CD14-positive monocyte (primary cell): ENCODE measurements around the gene SSH3. TPM values are rescaled to one million over a fixed set of nuclear protein-coding genes. Genes with fewer than 3 reads are reported as not detected.

Experiments used
- DNase-seq, 3 donors: peaks; one replicate each; pipeline ENCODE4 v3.0.0-alpha.2; 2011 to 2022
- H2AFZ ChIP-seq: 2 replicates; pipeline ENCODE4 v1.6.0; 2012; ENCODE audit warnings: mild to moderate bottlenecking, low read depth, low read length, inconsistent platforms; ENCODE audit not compliant: insufficient read depth, poor library complexity, severe bottlenecking
- H3K27ac ChIP-seq, 2 donors: 1 replicate in 1 of 2; 2 replicates in 1 of 2; pipeline ENCODE4 v1.5.1; 2012 to 2013; ENCODE audit warnings: low read length in 2 of 2, control low read depth in 1 of 2, inconsistent platforms in 1 of 2, low read depth in 1 of 2, mild to moderate bottlenecking in 1 of 2
- H3K27me3 ChIP-seq, 2 donors: one replicate each; pipeline versions ENCODE4 v1.6.0 to v1.6.1; 2011 to 2013; ENCODE audit warnings: low read length in 2 of 2; ENCODE audit not compliant: control insufficient read depth in 2 of 2, insufficient read depth in 2 of 2
- H3K36me3 ChIP-seq, 2 donors: replicated peaks in 1 of 2; 1 replicate in 1 of 2; 2 replicates in 1 of 2; pipeline versions ENCODE4 v1.5.1 to v1.6.1; 2012 to 2013; ENCODE audit warnings: low read length in 2 of 2, control low read depth in 1 of 2, inconsistent platforms in 1 of 2, mild to moderate bottlenecking in 1 of 2; ENCODE audit not compliant: insufficient read depth in 2 of 2, control insufficient read depth in 1 of 2
- H3K4me1 ChIP-seq, 2 donors: 1 replicate in 1 of 2; 2 replicates in 1 of 2; pipeline versions ENCODE4 v1.5.1 to v1.6.1; 2012 to 2013; ENCODE audit warnings: low read length in 2 of 2, control low read depth in 1 of 2, inconsistent platforms in 1 of 2, mild to moderate bottlenecking in 1 of 2, moderate library complexity in 1 of 2; ENCODE audit not compliant: insufficient read depth in 2 of 2, control insufficient read depth in 1 of 2
- H3K4me2 ChIP-seq: replicated peaks from 2 replicates; pipeline ENCODE3; 2012; ENCODE audit warnings: low read length, moderate library complexity, mild to moderate bottlenecking; ENCODE audit not compliant: poor library complexity, severe bottlenecking; ENCODE audit errors: extremely low read depth
- H3K4me3 ChIP-seq, 3 experiments: fragments of 200-600 bp in 1 of 3; sonication (generic) in 1 of 3; replicated peaks in 1 of 3; 1 replicate in 2 of 3; 2 replicates in 1 of 3; pipeline ENCODE4 v1.5.1; 2011 to 2013; ENCODE audit warnings: low read length in 3 of 3, mild to moderate bottlenecking in 3 of 3, control low read depth in 2 of 3, low read depth in 2 of 3, inconsistent platforms in 1 of 3, moderate library complexity in 1 of 3
- H3K79me2 ChIP-seq: 2 replicates; pipeline ENCODE4 v1.6.0; 2012; ENCODE audit warnings: mild to moderate bottlenecking, control low read depth, inconsistent platforms, low read length, moderate library complexity; ENCODE audit not compliant: insufficient read depth
- H3K9ac ChIP-seq: 2 replicates; pipeline ENCODE4 v1.6.0; 2017; ENCODE audit warnings: low read length, mild to moderate bottlenecking; ENCODE audit not compliant: insufficient read depth, poor library complexity, severe bottlenecking
- H3K9me3 ChIP-seq, 2 donors: replicated peaks in 1 of 2; 1 replicate in 1 of 2; 2 replicates in 1 of 2; pipeline versions ENCODE4 v1.5.1 to v1.6.1; 2012 to 2013; ENCODE audit warnings: low read length in 2 of 2, control low read depth in 1 of 2; ENCODE audit not compliant: control insufficient read depth in 1 of 2, insufficient read depth in 1 of 2
- H4K20me1 ChIP-seq: 2 replicates; pipeline ENCODE4 v1.6.0; 2012; ENCODE audit warnings: mild to moderate bottlenecking, low read length, control low read depth, moderate library complexity; ENCODE audit not compliant: insufficient read depth
- H3K27ac Mint-ChIP-seq, 7 donors: one replicate each; pipeline ENCODE4 v1.8.0; 2020; ENCODE audit warnings: mild to moderate bottlenecking in 7 of 7, mixed read lengths in 7 of 7, moderate library complexity in 6 of 7, inconsistent platforms in 2 of 7
- H3K27me3 Mint-ChIP-seq, 3 donors: one replicate each; pipeline ENCODE4 v1.8.0; 2021 to 2022; ENCODE audit warnings: low read depth in 3 of 3, mild to moderate bottlenecking in 3 of 3, mixed read lengths in 3 of 3, moderate library complexity in 3 of 3, inconsistent platforms in 1 of 3
- H3K36me3 Mint-ChIP-seq, 2 donors: one replicate each; pipeline ENCODE4 v1.8.0; 2020; ENCODE audit warnings: mixed read lengths in 2 of 2, inconsistent platforms in 1 of 2, mild to moderate bottlenecking in 1 of 2
- H3K4me1 Mint-ChIP-seq: one replicate; pipeline ENCODE4 v1.8.0; 2020; ENCODE audit warnings: mild to moderate bottlenecking, mixed read lengths
- H3K4me3 Mint-ChIP-seq, 2 donors: one replicate each; pipeline ENCODE4 v1.8.0; 2020; ENCODE audit warnings: mild to moderate bottlenecking in 2 of 2, mixed read lengths in 2 of 2, moderate library complexity in 1 of 2
- H3K9me3 Mint-ChIP-seq, 7 donors: one replicate each; pipeline ENCODE4 v1.8.0; 2020 to 2022; ENCODE audit warnings: mixed read lengths in 7 of 7, mild to moderate bottlenecking in 6 of 7, moderate library complexity in 6 of 7, inconsistent platforms in 2 of 7
- WGBS: methylation state at CpG from one replicate; pipeline ENCODE4 v1.1.5; 2013; ENCODE audit warnings: missing lambda C conversion rate; ENCODE audit not compliant: insufficient coverage; 5-methylcytosine and 5-hydroxymethylcytosine counted together
- intact Hi-C, 2 donors: fragments of 100-400 bp; cut with micrococcal nuclease; formaldehyde crosslinking; loops; one replicate each; pipeline versions ENCODE4 v1.15.0 to v1.15.1; 2023
- polyA plus RNA-seq, 3 donors: library from polyadenylated mRNA; depleted of rRNA in 1 of 3; unstranded in 2 of 3; stranded (reverse) in 1 of 3; fragments of 300-500 nt in 2 of 3; fragments of >200 nt in 1 of 3; fragmentation: Illumina TruSeq in 2 of 3; gene quantifications; 1 replicate in 2 of 3; 2 replicates in 1 of 3; pipeline ENCODE4 v1.2.3, GENCODE V29; 2012 to 2021
- TF ChIP-seq, protein P1 (sequence below): fragments of 200-600 bp; IDR thresholded peaks from one replicate; pipeline ENCODE4 v1.8.0; 2022; ENCODE audit warnings: antibody characterized with exemption, mild to moderate bottlenecking

SSH3 gene
- polyA plus RNA-seq, 3 donors, result 3.6 to 23.3 (median 5.8) TPM

DNA sequence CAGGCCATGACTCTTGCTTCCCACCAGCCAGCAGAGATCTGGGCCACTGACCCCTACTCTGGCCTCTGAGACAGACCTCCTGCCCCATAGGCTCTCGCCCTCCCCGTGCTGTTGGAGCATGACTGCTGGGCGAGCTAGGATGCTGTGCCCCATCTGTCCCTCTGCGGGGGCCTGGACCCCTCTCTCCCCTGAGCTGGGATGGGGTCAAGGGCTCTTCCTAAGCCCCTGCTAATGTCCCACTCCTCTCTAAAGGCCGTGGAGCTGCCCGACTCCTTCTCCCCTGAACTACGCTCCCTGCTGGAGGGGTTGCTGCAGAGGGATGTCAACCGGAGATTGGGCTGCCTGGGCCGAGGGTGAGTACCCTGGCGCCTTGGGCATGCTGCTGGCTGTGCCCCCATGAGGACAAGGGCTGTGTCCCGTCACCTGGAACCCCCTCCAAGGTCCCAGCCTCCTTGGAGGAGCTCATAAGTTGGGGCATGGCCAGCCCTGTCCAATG is 20.4 kb upstream of the SSH3 start:
- H3K79me2 ChIP-seq, result peaks cover 98% of the 10 kb centered on the region
- WGBS, result 32% methylated on average over 4 of the region's 11 CpGs
- H3K36me3 Mint-ChIP-seq, result peaks cover 73 to 95% of the 10 kb centered on the region in 2 donors

DNA sequence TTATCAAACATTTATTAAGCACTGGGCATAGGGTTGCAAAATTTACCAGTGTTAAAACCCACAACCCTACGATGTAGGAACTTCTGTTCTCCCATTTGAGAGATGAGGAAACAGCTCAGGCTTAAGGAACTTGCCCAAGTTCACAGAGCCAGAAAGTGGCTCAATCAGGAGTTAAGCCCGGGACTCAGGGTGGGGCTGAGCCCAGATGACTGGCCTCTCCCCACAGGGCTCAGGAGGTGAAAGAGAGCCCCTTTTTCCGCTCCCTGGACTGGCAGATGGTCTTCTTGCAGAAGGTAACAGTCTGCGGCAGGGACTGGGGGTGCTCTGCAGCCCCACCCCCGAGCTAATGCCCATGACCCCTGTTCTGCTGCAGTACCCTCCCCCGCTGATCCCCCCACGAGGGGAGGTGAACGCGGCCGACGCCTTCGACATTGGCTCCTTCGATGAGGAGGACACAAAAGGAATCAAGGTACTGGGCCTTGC is 19.8 kb upstream of the SSH3 start:
- peak overlapping the region; percentile 80 for H3K4me2 ChIP-seq
- no peaks in the 10 kb centered on the region for H3K27me3 ChIP-seq
- H3K9me3 ChIP-seq, result no peaks in the 10 kb centered on the region
- Mint-ChIP-seq H3K36me3 (peaks cover 73 to 91% of the 10 kb centered on the region in 2 donors), H3K27ac (peak overlapping the region; percentile 91 to 99 (median 95)), H3K27me3 (peaks cover 0 to 10% (median 4%) of the 10 kb centered on the region in 3 donors), H3K4me3 (peak overlapping the region; percentile 80 to 91), H3K9me3 (peaks cover 0 to 2% (median 0%) of the 10 kb centered on the region in 7 donors), H3K4me1 (peaks cover 89% of the 10 kb centered on the region)
- H3K27ac ChIP-seq, result peak overlapping the region; percentile 92 to 99
- WGBS, result 32% methylated on average over 12 of the region's 13 CpGs
- peaks cover 92% of the 10 kb centered on the region for H3K79me2 ChIP-seq
- H3K36me3 ChIP-seq, result peaks cover 74 to 80% of the 10 kb centered on the region in 2 donors
- H4K20me1 ChIP-seq, result peaks cover 3% of the 10 kb centered on the region
- peaks cover 98 to 100% of the 10 kb centered on the region in 2 donors for H3K4me1 ChIP-seq
- H2AFZ ChIP-seq, result no peak overlapping the region
- TF ChIP-seq, protein P1, sequence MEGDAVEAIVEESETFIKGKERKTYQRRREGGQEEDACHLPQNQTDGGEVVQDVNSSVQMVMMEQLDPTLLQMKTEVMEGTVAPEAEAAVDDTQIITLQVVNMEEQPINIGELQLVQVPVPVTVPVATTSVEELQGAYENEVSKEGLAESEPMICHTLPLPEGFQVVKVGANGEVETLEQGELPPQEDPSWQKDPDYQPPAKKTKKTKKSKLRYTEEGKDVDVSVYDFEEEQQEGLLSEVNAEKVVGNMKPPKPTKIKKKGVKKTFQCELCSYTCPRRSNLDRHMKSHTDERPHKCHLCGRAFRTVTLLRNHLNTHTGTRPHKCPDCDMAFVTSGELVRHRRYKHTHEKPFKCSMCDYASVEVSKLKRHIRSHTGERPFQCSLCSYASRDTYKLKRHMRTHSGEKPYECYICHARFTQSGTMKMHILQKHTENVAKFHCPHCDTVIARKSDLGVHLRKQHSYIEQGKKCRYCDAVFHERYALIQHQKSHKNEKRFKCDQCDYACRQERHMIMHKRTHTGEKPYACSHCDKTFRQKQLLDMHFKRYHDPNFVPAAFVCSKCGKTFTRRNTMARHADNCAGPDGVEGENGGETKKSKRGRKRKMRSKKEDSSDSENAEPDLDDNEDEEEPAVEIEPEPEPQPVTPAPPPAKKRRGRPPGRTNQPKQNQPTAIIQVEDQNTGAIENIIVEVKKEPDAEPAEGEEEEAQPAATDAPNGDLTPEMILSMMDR, result no peak
- intact Hi-C loops, result no loop called here
- peak overlapping the region; percentile 55 for H3K9ac ChIP-seq
- peak overlapping the region; percentile 27 to 83 (median 54) for H3K4me3 ChIP-seq
- peak; percentile 84 to 95 (median 92) for DNase-seq

More for the DNA sequence above, 20.4 kb upstream of the SSH3 start:
- Mint-ChIP-seq H3K27ac (peak overlapping the region; percentile 91 to 95 (median 94)), H3K4me1 (peaks cover 93% of the 10 kb centered on the region), H3K4me3 (peak overlapping the region; percentile 46 to 80), H3K9me3 (peaks cover 0 to 2% (median 0%) of the 10 kb centered on the region in 7 donors), H3K27me3 (peaks cover 0 to 10% (median 4%) of the 10 kb centered on the region in 3 donors)
- no peak overlapping the region for H2AFZ ChIP-seq
- H3K9ac ChIP-seq, result peak overlapping the region; percentile 35
- H3K9me3 ChIP-seq, result no peaks in the 10 kb centered on the region
- DNase-seq, result no peak
- H3K4me2 ChIP-seq, result peak overlapping the region; percentile 80
- TF ChIP-seq, protein P1, result no peak
- H3K4me3 ChIP-seq, result peak overlapping the region in 1 of 3 experiments; percentile 83
- H3K4me1 ChIP-seq, result peaks cover 100% of the 10 kb centered on the region in 2 donors
- H3K27me3 ChIP-seq, result no peaks in the 10 kb centered on the region
- intact Hi-C loops, result no loop called here
- H3K36me3 ChIP-seq, result peaks cover 80 to 86% of the 10 kb centered on the region in 2 donors
- H4K20me1 ChIP-seq, result peaks cover 3% of the 10 kb centered on the region
- peak overlapping the region; percentile 92 to 99 for H3K27ac ChIP-seq
